GM21717 (cell line): ENCODE measurements around the gene GRAMD1A.
"Not testable (repeated sequence)": the region's sequence is repeated elsewhere in the genome, so short reads cannot be mapped to it uniquely, and the experiment has no call there.

ENCODE experiments used
- ATAC-seq: cut with Tn5 transposase; IDR thresholded peaks from one replicate; pipeline ENCODE4 v1.9.1; 2021; ENCODE audit warnings: mild to moderate bottlenecking, moderate library complexity; ENCODE audit not compliant: unreplicated experiment

GRAMD1A gene

DNA sequence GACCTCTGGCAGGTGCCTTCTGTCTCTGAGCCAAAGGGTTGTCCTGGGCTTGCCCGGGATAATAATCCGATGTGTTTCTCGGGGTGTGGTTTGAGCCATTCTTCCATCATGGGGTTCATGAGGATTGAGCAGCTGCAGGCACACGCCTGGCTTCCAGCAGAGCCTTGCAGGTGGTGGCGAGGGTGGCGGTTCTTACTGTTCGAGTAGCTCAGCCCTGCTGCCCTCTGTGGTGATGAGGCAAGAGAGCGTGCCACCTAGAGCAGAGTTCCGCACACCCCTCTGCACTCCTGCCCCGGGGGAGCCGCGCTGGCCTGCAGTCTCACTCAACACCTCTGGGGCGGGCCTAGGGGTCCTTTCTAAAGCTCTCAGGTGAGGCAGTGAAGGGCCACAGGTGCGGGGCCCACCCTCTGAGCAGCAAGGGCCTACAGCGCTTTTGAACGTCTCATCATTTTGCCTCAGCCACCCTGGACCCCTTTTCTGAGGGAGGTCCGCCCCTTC lies 33.9 kb downstream of the GRAMD1A start:
- no peak for ATAC-seq

DNA sequence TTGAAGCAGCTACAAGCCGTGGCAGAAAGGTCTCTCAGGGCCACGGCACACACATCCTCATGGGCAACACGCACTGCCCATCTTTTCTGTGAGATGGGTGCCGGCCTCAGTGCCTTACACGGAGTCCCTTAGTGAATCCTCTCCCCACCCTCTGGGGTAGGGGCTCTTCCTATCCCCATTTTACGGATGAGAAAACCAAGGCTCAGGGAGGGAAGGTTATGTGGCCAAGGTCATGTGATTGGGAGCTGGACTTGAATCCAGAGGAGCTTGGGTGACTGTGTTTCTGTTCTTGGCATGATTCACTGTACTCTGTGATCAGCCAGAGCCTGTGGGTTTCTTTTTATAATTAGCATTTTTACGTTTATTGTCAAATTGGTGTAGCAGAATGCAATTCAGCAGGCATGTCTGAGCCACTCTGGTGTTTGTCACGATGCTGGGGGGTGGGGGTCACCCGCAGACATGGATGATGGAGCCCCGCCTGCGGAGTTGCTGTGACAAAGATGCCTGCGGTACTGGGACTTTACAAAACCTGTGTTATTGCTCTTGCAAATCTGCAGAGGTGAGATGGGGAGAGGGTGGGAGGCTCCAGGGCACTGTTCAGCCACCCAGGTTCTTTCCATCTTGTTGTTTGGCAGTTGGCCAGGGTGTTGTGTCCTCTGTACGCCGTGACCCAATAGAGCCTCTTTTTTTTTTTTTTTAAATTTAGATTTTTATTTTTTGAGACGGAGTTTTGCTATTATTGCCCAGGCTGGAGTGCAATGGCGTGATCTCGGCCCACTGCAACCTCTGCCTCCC lies 34.7 kb downstream of the GRAMD1A start:
- ATAC-seq: no peak

DNA sequence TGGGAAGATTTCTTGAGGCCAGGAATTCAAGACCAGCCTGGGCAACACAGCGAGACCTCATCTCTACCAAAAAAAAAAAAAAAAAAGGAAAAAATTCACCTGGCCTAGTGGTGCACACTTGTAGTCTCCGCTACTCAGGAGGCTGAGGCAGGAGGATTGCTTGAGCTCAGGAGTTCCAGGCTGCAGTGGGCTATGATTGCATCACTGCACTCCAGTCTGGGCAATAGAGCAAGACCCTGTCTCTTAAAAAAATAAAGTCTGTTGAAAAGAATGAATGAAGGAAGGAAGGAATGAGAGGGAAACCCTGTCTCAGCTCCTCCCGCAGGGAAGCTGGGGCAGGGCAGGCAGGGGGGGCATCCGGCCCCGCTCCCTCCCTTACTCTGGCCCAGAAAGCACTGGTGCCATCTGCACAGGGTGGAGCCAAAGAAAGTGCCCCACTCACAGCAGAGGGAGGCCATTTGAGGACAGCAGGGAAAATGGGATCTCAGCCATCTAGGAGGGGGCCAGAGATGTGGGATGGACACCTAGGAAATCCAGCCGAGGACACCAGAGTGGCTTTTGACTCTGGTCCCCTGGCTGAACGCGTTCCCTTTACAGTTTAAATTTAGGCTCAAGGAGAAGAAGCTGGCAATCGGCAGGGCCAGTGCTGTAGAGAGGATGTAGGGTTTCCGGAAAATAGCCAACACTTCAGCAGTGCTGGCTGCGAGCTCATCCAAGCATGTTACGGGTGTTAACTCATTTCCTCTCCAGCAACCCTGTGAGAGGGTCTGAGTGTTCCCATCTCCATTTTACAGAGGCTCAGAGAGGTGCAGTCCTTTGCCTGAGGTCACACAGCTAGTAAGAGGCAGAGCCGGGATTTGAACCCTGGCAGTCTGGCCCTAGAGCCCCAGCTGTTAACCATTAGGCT lies 37.8 kb downstream of the GRAMD1A start:
- ATAC-seq: no peak

DNA sequence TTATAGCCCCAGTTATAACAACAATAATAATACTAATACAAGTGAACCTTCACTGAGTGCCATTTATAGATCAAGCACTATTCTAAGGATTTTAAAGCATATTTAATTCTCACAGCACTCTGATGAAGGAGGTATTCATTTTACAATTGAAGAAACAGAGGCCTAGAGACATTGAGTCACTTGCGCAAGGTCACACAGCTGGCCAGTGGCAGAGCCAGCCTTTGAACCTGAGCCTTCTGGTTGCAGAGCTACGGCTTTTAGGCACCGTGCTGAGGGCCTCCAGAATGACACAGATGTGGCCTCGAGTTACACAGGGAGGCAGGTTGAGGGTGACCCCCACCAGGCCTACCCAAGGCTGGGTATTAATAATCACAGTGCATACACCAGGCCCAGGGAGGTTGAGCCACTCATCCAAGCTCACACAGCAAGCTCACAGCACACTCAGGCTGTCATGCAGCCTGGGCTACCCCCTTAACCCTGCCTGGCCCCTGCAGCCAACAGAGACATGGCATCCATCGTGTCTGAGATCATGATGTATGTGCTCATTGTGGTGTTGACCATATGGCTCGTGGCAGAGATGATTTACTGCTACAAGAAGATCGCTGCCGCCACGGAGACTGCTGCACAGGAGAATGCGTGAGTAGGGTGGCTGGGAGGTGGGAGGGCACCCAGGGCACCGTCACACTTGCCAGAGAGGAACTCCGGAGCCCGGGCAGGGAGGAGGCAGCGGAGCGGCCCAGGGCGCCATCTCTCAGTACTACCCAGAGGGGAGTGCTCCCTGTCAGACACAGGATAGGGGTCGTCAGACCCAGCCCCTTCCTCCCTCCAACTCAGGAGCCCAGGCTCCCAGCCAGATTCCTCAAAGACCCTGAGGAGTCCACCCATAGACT lies 38.7 kb downstream of the GRAMD1A start:
- ATAC-seq: no peak

DNA sequence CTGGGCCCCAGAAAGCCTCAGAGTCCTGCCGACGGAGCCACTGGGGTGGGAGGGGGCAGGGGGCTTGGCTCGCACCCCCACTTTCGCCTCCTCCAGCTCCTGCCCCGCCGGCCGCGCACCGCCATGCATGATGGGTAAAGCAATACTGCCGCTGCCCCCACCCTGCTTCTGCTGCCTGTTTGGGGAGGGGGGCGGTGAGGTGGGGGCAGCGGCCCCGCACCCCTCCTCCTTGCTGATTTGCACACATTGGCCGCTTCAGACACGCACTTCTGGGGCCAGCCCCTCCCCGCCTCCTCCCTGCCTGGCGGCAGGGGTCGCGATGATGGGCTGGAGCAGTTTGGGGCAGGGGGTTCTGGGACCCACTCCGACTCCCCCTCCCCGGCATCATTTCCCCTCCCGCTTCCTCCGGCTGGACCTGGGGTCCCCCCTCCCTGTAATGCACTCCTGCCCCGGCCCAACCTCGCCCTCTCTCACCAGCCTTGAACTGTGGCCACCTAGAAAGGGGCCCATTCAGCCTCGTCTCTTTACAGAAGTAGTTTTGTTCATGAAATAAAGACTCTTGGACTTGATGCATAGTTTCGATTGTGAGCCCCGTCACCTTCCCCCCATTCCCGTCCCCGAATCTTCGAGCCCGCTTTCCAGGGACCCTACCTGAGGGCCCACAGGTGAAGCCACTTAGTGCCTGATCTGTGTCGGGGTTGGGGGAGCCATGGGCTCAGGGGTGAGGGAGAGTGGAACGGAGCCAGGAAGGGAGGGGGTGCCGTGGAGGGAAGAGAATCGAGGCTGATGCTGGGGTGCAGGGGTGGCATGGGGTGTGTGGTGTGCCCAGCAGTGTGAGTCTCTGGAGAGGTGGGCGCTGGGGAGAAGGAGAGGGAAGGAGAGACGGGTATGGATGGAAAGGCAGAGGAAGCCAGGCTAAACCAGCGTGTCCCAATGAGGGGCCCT lies 40.0 kb downstream of the GRAMD1A start:
- no peak for ATAC-seq

DNA sequence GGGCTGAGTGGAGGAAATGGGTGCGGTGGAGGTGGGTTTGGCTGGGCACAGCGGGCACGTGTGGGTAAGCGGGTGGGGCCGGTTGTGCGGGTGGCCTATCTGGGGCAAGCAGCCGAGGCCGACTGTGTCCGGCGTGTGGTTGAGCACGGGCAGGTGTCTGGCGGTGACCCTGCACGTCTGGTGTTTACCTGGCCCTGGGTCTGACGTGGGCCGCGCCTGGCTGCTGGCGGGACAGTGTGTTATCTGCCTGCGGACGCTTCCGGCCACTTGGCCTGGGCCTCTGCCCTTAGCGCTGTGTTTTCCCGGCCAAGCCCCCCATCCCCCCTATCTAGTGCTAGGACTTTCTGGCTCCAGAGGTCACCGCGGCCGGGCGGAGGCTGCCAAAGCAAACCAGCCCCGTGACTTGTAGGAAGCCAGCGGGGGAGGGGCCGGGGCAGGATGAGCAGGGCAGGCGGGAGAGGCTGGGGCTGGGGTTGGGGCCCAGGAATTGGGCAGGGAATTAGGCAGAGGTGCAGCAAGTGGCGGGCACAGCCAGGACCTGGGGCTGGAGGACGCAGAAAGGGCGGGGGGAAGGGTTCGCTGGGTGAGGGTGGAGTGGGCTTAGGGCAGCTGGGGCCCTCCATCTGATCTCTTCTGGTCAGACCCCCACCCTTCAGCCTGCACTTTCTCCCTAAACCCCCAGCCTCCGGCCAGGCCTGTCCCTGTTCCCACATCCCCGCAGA lies 40.9 kb downstream of the GRAMD1A start:
- no peak for ATAC-seq

DNA sequence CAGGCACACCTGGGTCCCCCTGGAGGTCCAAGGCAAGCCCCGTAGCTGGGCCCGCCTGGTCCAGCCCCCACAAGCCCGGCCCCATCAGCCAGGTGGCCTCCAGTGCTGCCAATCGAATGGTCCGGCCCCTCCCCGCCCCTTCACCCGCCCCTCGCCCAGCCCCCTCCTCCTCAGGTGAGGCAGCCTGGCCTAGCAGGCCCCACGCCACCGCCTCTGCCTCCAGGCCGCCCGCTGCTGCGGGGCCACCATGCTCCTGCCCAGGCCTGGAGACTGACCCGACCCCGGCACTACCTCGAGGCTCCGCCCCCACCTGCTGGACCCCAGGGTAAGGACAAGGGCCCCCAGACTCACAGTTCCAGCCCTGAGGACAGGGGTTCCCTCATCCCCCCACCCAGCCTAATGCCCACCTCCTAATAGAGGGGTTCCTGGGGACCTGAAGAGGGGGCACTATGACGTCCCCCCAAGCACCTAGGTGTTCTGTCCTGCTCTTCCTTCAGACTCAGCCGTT lies 41.5 kb downstream of the GRAMD1A start, which contains the start of gene HPN:
TSS of gene HPN (plus strand) at position 174 of the 508 bp plus-strand sequence. CDS start 786 bp downstream, outside the sequence.
- ATAC-seq: no peak

DNA sequence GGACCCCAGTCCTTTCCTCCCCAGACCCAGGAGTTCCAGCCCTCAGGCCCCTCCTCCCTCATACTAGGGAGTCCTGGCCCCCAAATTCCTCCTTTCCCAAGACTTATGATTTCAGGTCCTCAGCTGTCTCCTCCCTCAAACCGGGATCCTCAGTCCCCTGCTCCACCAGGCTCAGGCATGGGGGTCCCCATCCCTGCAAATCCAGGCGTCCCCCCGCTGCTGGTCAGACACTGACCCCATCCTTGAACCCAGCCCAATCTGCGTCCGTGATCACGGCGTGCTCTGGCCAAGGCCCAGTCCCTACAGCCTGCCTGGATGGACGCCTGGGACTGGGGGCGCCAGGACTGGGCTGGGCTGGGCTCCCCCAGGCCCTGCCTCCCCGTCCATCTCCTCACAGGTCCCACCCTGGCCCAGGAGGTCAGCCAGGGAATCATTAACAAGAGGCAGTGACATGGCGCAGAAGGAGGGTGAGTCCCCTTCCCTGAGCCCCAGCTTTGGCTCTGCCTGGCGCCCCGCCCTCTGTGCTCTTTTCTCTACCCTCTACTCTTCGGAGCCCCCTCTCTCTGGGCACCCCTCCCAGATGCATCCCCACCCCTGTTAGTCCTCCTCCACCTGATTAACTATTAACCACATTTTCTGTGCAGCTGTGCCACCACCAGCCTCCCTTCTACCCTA lies 42.1 kb downstream of the GRAMD1A start:
- no peak for ATAC-seq

DNA sequence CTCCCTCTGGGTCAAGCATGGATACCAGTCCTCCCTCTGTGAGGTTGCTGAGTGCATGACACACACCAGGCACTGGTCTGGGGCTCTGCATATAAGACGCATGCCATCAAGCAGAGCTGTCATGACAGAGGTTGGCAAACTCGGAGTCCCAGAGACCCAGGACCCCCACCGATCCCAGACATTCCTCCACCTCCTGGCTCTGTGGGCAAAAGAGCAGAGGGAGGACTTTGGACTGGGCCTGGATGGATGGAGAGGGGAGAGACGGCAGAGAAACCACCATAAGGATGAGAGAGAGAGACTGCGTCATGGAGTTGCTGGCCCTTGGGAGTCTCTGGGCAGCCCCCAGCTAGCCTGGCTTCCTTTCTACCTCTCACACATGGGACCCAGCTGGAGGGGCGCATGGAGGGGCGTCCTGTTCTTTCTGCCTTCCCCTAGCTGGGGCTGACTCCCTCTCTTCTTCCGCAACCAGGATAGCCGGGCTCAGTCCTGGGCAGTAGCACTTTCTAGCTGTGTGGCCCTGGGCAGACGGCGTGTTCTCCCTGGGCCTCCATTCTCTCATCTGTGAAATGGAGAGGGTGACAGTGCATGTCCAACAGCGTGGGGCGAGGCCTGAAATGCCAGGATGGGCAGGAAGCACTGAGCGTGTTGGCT lies 43.0 kb downstream of the GRAMD1A start:
- ATAC-seq: no peak

DNA sequence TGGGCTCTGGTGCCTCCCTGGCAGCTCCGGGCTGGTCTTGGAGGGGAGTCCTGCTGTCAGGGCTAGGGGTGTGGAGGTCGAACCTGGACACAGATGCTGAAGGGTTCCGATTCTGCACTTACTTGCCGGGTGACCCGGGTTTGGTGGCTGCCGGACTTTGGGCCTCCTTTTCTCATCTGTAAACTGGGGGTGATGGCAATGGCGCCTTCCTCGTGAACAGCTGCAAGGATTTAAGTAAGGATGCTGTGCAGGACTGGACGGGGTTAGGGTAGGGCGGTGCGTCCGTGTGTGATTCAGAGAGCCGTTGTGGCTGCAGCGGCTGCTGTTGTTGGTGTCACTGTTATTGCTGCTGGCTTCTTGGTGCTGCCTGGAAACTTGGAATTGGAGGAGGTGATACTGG lies 43.8 kb downstream of the GRAMD1A start:
- ATAC-seq: no peak

DNA sequence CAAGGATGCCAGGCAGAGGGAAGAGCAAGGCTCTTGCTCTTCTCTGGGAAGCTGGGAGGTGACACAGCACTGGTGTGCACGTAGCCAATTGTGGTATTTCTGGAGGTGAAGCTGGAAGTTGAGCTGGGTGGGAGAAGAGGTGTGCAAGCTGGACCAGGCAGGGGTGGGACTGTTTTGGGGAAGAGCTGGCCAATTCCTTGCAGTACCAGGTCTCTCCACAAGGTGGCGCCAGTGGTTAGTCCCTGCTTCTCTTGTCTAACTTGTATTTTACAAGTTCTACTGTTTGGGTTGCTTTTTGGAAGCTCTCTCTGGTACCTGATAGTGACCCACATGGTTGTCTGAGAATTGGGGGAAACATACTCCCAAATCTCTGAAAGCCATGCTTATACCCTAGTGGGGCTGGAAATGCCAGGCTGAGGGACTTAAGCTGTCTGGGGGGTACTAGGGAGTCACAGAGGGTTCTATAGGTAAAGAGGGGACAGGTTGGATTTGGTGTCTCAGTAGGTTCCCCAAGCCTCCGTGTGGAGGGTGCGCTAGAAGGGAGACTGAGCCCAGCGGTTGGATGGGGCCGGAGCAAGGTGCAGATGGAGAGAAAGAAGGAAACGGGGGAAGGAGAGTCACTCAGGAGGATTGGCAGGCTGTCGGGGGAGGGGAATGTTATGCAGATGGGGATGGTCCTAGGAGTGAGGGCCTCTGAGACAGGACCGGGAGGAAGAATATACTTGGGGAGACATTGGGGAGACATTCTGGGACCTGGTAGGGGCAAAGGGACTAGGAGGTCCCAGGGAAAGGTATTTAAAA lies 44.4 kb downstream of the GRAMD1A start:
- no peak for ATAC-seq

DNA sequence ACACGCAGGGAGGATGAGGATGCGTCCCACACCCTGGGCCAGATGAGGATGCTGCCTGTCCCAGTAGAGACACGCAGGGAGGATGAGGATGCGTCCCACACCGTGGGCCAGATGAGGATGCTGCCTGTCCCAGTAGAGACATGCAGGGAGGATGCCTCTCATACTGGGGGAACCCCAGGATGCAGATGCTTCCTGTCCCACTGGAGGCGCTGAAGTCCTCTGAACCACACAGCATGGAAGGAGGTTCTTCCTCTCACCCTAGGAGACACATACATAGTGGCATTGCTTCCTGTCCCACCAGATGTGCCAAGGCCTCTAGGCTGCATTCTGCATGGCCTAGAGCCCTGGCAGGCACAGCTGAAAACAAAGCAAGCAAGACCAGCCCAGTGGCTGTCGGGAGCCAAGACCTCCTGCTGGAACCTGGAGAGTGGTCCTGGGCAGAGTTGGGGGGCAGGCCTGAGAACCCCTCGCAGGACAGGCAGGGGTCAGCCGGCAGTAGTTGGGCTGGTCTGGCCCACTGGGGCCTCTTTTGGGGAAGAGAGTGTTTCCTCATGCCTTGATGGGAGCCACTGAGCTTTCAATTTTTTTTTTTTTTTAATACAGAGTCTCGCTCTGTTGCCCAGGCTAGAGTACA lies 45.7 kb downstream of the GRAMD1A start:
- ATAC-seq: no peak

DNA sequence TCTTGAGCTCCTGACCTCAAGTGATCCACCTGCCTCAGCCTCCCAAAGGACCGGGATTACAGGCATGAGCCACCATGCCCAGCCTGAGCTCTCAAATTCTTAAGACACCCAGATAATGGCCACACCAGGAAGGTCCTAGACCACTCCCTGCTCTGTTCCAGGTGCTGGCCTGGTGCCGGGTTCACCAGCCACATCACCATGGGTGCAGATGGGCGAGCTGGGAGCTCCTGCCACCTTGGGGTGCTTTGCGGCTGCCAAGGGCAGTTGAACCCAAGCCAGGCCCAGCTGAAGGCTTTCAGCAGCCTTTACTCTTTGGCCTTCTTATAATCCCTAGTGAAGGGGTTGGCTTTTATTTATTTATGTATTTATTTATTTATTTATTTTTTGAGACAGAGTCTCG lies 46.3 kb downstream of the GRAMD1A start:
- ATAC-seq: no peak

DNA sequence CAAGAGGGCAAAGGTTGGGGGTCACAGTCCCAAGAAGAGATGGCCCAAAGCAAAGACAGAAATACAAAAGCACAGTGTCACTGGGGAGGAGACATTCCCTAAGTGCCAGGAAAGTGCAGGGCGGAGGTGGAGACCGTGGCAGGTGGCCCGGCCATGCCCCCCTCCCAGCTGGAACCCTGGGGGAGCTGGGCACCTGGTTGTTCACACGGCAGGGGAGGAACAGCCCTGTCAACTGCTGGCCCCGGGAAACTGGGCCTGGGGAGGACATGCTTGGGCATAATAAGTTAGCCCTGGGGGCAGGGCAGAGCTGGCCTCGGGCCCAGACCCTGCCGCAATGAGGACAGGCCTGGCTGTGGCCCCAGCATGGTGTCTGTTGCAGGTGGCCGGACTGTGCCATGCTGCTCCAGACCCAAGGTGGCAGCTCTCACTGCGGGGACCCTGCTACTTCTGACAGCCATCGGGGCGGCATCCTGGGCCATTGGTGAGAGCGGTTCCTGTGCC lies 48.8 kb downstream of the GRAMD1A start:
- ATAC-seq: no peak

DNA sequence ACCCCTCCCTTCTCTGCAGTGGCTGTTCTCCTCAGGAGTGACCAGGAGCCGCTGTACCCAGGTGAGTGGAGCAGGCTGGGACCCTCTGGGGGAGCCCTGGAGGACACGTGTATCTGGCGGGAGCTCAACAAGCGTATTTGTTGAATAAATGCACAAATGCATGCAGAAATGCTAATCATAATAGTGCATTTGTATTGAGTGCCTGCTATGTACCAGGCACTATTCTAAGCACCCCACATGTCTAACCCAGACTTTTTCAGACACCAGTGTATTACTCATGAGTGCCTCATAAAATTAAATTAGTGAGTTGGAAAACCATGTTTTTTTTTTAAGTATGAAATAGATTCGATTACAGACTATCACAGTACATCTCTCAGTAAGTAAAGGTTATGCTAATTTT lies 49.3 kb downstream of the GRAMD1A start:
- no peak for ATAC-seq

DNA sequence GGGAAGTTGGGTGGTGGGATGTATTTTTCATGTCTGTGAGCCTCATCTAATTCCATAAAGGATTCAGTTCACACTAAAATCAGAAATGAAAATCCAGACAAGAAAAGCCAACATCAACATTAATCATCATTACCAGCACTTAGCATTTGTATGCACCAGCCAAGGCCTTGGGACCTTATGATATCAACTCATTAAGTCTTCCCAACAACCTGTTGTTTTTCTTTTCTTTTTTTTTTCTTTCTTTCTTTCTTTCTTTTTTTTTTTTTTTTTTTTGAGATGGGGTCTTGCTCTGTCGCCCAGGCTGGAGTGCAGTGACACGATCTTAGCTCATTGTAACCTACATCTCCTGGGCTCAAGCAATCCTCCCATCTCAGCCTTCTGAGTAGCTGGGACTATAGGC lies 50.5 kb downstream of the GRAMD1A start:
- ATAC-seq: not testable (repeated sequence)
